HG03378 (cell line): ENCODE data around the gene PTPN4.
"Not testable (repeated sequence)": the region's sequence is repeated elsewhere in the genome, so short reads cannot be mapped to it uniquely, and the experiment has no call there.

ENCODE experiments used
- ATAC-seq: cut with Tn5 transposase; IDR thresholded peaks from one replicate; pipeline ENCODE4 v1.9.1; 2021; ENCODE audit warnings: mild to moderate bottlenecking, moderate library complexity; ENCODE audit not compliant: unreplicated experiment

The PTPN4 gene

DNA sequence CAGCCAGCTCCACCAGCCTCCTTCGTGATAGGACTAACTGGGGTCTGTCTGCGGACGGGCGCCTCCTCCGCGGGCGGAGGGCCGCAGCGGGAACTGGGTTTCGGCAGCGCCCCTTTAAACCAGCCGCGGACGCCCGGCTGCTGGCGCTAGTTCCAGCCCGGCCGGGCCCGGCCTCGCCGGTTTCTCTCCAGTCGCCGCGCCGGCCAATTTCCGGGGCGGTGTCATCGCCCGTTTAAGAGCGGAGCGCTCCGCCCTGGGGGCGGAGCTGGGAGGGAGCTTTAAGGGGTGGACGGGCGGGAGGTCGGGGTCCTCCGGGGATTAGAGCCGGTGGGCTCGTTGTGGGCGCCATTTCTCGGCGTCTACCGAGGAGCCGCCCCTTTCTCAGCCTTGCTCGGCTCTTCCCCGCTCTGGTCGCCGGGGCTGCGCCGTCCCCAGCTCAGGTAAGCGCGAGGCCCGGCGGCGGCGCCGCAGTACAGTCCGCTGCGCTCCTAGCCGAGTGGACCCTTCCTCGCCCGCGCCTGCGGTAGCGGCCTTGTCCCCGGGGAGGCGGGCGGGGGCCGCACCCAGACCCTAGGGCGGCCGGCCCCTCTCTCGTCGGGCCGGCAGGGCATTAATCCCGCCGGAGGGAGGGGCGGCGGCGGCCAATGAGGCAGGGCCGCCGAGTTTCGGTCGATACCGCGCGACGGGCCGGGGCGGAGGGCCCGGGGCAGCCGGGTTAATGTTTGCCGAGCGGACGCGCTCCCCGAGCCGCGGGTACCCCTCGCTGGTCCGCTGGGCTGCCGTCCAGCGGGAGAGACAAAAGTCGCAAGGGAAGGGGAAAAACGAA, 253.3 kb downstream of the PTPN4 start, which contains the start of gene EPB41L5:
TSS of gene EPB41L5 (plus strand) at position 307 of the 826 bp plus-strand sequence. CDS start 6,008 bp downstream, outside the sequence.
- peak; percentile 86 for ATAC-seq

DNA sequence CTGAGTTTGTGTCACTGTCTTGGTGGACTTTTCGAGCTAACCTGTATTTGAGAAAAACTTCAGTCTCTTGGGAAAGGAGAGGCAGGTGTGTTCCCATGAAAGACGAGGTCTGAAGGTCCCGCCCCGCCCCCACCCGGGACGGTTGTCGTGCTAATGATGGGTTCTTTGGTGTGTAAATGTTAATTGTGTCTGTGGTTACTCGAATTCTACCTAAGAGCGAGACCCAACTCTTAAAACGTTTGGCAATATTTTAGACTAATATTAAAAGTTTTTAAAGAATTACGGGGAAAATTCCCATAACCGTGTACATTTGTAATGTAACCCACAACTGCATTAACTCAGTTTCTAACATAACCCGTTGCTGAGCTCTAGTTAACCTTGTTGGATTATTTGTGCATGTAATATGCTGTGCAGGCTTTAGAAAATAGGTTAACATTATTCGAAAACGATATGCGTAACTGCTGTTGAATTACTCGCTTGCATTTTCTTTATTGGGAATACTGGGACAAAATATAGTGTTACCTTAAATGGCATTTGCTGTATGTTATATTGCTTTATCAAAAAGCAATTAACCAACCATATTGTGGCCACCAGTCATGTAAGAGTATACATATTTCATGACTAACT, 254.0 kb downstream of the PTPN4 start:
- ATAC-seq: no peak

DNA sequence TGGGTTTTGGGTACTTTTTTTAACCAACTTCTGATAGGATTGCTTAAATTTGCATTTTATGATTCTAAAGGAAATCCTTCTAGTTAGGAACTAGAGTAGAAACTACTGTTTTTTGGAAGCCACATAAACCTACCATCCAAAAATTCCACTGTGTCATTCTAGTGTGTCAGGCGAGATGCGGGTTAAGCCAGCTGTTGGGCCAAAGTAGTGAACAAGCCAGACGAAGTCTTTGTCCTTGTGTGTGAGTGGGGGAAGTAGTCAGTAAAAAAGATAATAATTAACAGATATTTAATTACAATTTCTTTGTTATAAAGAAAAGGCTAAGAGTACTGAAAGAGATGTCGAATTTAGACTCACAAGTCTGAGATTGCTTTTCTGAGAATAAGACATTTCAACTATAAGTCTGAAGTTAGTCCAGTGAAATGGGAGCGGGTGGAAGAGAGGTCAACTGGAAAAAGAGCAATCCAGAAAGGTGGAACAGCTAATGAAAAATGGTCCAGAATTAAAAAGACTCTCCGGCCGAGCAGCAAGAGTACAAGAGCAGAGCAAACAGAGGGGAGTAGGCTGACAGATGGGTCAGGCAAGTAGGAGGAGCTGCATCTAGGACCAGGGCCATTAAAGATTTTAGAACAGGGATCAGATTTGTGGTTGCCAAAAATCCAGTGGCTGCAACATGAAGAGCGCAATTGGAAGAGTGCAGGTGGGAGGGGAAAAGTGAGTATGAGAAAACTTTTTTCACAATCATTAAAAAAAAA, 254.7 kb downstream of the PTPN4 start:
- ATAC-seq: no peak

DNA sequence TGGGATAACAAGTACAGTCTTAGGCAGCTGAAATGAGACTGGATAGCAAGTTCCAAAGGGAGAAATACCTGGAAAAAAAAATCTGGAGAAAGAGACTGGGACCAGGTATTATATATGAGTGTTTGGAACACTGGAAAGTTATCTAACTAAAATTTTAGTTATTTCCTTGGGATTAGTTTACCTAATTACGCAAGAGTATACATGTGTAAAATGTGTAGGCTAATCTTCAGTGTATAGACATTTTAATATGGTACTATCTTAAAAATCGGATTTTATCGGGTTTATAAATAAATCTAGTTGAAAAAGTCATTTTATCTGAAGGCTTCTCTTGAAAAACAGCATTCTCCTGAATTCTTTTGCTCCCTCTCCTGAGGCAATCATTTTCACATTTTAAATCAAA, 257.1 kb downstream of the PTPN4 start:
- ATAC-seq: no peak

DNA sequence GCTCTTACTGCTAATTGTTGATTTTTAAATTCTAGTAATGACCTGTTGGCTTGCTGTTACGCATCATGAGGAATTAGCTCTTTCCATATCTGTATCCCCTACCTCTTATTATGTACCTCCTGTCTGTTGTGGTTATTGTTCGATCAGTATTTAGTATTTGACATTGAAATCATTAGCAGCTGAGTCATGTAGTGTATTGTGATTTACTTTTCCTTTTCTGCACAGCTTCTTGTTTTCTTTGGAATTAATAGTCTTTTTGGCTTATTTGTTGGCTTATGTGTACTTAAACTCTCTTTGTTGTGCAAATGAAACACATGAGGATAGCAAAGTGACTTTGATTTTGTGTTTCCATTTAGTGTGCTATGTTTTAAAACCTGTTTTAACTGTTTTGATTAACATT, 257.5 kb downstream of the PTPN4 start:
- no peak for ATAC-seq

DNA sequence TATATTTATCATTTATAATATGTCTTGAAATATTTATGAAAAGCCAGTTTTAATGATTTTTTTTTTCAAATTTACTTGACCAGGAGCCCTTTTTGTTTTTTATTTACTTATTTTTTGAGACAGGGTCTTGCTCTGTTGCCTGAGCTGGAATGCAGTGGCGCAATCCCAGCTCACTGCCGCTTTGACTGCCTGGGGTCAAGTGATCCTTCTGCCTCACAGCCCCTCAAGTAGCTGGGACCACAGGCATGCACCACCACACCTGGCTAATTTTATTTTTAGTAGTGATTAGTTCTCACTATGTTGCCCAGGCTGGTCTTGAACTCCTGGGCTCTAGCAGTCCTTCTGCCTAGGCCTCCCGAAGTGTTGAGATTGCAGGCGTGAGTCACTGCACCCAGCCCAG, 258.8 kb downstream of the PTPN4 start:
- ATAC-seq: no peak

DNA sequence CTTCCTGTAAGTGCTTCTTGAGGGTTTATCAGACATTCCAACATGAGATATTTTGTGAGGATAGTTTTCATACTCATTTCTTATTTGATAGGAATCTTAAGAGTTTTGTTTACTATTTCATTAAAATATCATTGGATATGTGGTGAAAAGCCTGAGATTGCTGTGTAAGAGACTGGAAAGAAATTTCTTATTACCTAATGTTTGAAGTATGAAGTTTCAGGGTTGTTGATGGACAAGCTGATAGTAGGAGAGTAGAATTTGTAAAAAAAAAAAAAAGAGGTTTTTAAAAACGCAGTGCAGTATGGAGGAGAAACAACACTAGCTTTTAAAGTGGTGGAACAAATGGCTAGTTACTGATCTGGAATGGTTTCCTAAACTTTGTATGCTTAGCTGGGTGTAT, 260.8 kb downstream of the PTPN4 start:
- no peak for ATAC-seq

DNA sequence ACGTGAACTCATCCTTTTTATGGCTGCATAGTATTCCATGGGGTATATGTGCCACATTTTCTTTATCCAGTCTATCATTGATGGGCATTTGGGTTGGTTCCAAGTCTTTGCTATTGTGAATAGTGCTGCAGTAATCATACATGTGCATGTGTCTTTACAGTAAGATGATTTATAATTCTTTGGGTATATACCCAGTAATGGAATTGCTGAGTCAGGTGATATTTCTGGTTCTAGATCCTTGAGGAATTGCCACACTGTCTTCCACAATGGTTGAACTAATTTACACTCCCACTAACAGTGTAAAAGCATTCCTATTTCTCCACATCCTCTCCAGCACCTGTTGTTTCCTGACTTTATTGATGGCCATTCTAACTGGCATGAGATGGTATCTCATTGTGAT, 262.8 kb downstream of the PTPN4 start:
- not testable (repeated sequence) for ATAC-seq

DNA sequence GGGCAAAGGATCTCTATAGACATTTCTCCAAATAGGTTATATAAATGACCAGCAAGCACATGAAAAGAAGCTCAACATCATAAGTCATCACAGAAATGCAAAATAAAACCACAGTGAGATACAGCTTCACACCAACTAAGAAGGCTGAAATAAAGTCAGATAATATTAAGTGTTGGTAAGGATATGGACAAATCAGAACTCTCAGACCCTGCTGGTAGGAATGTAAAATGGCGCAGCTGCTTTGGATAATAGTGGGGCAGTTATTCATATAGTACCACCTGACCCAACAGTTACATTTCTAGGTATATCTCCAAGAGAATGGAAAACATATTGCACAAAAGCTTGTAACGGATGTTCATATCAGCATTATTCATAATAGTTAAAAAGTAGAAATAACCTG, 267.2 kb downstream of the PTPN4 start:
- ATAC-seq: no peak

DNA sequence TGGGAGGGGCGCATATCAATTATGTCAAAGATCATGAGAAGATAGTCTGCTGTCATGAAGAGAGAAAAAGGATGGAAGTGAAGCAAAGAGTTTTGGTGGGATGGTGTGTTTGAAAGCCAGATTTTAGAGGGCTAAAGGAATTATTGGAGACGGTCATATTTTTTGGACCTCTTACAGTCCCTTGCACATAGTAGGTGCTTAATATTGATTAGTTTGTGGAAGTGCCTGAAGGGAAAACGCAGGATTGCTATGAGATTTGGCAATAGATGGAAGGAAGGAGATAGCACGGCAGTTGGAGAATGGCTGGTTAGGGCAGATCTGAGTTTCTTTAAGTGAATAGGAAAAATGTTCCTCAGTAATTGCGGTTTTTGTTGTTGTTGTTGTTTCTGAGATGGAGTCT, 269.1 kb downstream of the PTPN4 start:
- ATAC-seq: no peak

DNA sequence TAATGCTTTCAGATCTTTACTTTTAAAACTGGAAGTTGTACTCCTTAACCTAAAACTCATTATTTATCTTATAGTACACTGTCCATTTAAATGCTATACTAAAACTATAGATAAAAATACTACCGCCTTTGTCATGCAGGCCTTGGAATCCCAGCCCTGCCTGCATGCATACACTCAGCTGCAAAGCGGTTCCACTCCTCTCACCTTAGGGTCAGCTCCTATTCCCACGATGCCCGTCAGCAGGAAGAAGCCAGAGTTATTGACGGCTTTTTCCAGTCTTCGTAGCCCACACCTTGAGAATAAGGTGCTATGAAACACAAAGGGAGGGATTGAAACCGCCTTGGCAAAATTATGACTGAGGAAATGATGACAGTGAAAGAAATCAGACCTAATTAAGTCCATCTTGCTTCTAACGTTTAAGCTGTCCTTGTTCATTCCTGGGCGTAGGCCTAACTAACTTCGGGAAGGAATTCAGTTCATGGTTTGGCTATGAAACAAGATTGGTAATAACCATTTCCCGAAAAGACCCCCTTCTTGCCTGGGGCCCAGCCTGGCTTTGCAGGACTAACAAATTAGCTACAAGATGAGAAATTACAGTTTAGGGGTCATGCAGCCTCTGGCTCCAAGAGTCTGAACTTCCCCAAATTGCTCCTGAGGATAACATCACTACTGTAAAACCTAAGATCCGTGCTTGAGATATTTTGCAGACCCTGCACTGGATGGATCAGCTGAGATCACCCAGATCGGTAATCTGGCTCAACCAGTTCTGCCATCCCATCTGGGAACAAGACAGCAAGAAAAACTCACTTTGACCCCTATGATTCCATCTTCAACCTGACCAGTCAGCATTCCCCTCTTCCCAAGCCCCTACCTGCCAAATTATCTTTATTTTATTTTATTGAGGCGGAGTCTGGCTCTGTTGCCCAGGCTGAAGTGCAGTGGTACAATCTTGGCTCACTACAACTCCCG, 270.2 kb downstream of the PTPN4 start:
- no peak for ATAC-seq

DNA sequence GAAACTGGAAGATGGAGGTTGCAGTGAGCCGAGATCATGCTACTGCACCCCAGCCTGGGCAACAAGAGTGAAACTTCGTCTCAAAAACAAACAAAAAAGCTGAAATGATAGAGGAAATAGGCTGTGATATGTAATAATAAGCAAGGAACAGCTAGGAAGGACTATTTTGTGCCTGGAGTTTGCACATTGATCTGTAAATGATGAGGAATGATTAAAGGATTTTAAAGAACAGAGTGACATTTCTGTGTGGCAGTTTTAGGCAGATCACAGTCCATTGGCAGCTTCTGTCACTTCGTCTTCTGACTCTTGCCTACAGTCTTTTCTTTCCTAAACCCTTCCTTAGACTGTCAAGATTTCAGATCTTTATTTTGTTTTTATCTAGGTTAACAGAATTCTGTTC, 272.6 kb downstream of the PTPN4 start:
- no peak for ATAC-seq
